ENCODE measurements around the gene SGPP2.

Gene SGPP2

GRCh38 chr2:222563106-222563718 lies 138.9 kb downstream of the SGPP2 start:
- H3K4me3 ChIP-seq = no peak overlapping the region
- DNase-seq (ENCODE audit: low spot score) = no peak
- no peak for TF ChIP-seq CTCF (IDR thresholded peaks at IDR 0.05)
- H3K27ac ChIP-seq = no peak overlapping the region

- no peak for DNase-seq (ENCODE audit: low spot score)
- no peak for TF ChIP-seq CTCF (IDR thresholded peaks at IDR 0.05)
- Histone ChIP-seq H3K27ac (no peak overlapping the region), H3K4me3 (no peak overlapping the region)
These were observed 139.6 kb downstream of the SGPP2 start for GRCh38 chr2:222563936-222564335.

- DNase-seq (ENCODE audit: low spot score) = no peak
- TF ChIP-seq CTCF (IDR thresholded peaks at IDR 0.05) = no peak
- Histone ChIP-seq H3K27ac (no peak overlapping the region), H3K4me3 (no peak overlapping the region)
These were observed 141.9 kb downstream of the SGPP2 start for GRCh38 chr2:222566229-222566628.

GRCh38 chr2:222568865-222569264 lies 144.5 kb downstream of the SGPP2 start:
- Histone ChIP-seq H3K4me3 (no peak overlapping the region), H3K27ac (no peak overlapping the region)
- DNase-seq (ENCODE audit: low spot score) = no peak
- no peak for TF ChIP-seq CTCF (IDR thresholded peaks at IDR 0.05)

GRCh38 chr2:222569826-222570225 lies 145.5 kb downstream of the SGPP2 start:
- TF ChIP-seq CTCF (IDR thresholded peaks at IDR 0.05) = no peak
- Histone ChIP-seq H3K4me3 (no peak overlapping the region), H3K27ac (no peak overlapping the region)
- DNase-seq (ENCODE audit: low spot score) = no peak

- Histone ChIP-seq H3K27ac (peak overlapping the region in 1 of 2 donors; percentile 16), H3K4me3 (no peak overlapping the region)
- no peak for DNase-seq (ENCODE audit: low spot score)
- TF ChIP-seq CTCF (IDR thresholded peaks at IDR 0.05) = no peak
These were observed 147.9 kb downstream of the SGPP2 start for GRCh38 chr2:222572264-222572721.

GRCh38 chr2:222572751-222573174 lies 148.4 kb downstream of the SGPP2 start:
- H3K4me3 ChIP-seq = no peak overlapping the region
- DNase-seq (ENCODE audit: low spot score) = no peak
- peak overlapping the region in 1 of 2 donors; percentile 16 for H3K27ac ChIP-seq
- TF ChIP-seq CTCF (IDR thresholded peaks at IDR 0.05) = no peak
